Limb (tissue), 2 donors: ENCODE measurements around the gene GLS2.
A peak's percentile ranks its signal among the peaks of the same experiment; 100 is the strongest.
"Not testable (repeated sequence)": the region's sequence is repeated elsewhere in the genome, so short reads cannot be mapped to it uniquely, and the experiment has no call there.

Experiments used
- DNase-seq, 2 donors: peaks; one replicate each; pipeline ENCODE4 v3.0.0-alpha.2; 2016; ENCODE audit errors: extremely low spot score in 2 of 2

The GLS2 gene

DNA sequence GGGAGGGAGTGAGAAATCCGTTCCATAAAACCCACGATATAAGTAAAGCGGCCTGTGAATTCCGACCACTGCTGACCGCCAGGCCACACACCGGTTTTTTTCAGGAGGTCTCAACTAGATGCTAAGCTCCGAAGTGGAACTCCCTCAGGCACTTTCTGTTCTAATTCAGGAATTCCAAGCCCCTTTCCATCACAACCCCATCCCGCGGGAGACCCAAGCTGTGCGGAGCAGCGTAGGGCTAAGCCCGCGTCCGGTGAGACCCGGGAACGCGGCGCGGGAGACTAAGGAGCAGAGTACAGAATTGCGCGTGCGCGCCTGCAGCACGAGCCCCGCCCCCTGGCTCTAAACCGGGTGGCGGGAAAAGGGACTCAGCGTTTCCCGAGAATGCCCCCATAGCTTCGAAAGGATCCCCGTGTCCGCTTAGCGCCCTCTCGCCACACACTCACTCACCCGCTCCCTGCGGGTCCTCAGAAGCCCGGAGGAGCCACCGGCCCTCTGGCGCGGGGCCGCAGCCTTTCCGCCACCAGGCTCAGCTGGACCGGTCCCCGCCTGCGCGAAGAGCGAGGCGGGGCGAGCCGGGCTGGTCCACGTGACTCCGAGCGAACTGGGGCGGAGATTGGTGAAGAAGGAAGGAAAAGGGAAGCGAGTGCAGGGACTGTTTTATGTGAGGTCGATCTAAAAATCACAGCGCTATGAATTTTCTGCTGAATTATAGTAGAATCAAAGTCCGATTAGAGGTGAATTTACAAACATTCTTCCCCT is 38.9 kb downstream of the GLS2 start, which contains the start of gene TIMELESS:
TSS of gene TIMELESS (minus strand) at position 567 of the 762 bp plus-strand sequence. CDS start 15,256 bp downstream, outside the sequence.
- peak; percentile 93 for DNase-seq

DNA sequence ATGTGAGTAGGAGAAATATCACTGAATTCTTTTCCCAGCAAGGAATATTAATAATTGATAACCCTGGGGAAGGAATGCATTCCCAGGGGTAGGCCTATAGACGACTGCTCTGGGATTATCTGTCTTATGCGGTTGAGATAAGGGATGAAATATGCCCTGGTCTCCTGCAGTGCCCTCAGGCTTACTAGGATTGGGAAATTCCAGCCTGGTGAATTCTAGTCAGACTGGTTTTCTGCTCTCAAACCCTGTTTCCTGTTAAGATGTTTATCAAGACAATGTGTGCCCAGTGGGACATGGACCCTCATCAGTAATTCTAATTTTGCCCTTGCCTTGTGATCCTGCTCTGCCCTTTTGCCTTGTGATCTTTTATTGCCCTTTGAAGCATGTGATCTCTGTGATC is 44.8 kb downstream of the GLS2 start:
- not testable (repeated sequence) for DNase-seq

DNA sequence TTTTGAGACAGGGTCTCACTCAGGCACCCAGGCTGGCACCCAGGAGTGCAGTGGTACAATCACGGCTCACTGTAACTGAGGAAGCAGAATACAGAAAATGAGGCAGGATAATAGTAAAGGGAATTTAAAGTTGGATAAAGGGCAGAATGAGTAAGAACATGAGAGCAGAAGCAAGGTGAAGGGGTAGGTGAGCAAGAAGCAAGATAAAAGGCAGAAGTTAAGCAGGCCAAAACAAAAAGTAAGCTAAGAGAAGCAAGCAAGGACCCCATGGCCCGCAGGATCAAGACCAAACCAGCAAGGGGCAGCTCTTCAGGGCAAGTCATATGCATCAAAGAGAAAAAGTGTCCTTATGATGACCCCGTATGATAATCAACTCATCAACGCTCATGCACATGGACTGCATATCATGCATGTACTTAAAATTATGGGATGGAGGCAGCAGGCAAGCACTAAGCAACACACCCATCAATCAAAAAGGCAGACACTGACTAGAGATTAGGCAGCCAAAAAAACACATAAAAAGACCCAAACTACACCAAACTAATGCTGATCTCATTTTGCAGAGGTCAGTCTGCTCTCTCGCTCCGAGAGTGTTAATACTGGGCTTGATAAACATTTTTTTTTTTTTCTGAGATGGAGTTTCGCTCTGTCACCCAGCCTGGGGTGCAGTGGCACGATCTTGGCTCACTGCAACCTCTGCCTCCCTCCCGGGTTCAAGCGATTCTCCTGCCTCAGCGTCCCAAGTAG is 50.4 kb downstream of the GLS2 start:
- no peak for DNase-seq

DNA sequence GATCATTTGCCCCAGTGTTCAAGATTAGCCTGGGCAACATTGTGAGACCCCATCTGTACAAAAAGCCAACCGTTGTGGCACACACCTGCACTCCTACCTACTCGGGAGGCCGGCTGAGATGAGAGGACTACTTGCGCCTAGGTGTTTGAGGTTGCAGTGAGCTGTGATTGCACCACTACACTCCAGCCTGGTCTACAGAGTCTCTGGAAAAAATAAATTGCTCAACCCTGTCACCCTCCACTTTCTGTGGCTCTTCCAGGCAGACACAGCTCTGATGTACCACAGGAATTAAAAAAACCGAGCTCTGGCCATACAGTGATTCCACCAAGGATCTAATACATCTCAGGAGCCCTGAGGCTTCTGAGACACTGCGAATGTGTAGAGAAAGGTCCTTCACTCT is 53.1 kb downstream of the GLS2 start:
- DNase-seq, result no peak

DNA sequence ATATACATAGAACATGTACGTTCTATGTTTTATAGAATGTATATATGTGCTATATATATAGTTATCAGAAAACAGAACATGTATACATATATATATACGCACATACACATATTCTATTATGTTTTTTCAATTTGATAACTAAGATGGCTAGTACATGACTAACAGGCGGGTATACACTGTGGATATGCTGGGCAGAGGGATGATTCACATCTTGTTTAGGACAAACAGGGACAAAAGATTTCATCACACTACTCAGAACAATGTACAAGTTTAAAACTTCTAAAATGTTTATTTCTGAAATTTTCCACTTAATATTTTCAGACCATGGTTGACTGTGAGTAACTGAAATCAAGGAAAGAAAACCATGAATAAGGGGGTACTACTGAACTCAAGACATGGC is 56.1 kb downstream of the GLS2 start:
- no peak for DNase-seq

DNA sequence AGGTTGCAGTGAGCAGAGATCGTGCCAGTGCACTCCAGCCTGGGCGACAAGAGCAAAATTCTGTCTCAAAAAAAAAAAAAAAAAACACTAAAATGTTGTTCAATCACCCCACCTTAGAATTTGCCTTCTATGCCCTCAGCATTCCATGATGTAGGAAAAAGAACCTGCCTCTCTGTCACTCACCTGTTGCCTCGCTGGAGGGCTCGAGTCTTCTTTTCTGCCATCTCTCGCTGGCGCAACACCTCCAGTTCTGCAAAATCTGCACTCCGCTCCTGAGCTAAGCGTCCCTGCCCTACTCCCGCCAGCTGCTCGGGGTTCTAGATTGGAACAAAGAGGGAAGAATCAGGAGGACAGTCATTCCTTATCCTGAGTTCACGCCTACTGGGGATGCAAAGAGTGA is 56.7 kb downstream of the GLS2 start:
- no peak for DNase-seq

DNA sequence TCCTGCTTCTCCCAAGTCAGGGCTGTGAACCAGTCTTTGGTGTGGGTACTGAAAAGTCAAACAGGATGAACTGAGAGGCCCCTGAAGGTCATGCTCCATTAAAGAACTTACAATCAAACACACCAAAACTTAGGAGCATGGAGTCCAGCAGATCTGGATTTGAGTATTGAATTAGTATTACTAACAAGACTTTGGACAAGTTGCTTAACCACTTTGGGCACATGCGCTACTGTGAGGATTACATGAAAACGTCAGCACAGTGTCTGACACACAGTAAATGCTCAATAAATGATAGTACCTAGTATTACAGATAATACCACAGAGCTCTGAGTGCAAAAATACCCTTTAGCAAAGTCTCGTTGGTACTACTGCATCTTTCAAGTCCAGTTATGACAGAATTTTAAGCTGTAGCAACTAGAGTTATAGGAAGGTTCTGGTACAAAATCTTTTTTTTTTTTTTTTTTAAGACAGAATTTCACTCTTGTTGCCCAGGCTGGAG is 62.0 kb downstream of the GLS2 start:
- no peak for DNase-seq

DNA sequence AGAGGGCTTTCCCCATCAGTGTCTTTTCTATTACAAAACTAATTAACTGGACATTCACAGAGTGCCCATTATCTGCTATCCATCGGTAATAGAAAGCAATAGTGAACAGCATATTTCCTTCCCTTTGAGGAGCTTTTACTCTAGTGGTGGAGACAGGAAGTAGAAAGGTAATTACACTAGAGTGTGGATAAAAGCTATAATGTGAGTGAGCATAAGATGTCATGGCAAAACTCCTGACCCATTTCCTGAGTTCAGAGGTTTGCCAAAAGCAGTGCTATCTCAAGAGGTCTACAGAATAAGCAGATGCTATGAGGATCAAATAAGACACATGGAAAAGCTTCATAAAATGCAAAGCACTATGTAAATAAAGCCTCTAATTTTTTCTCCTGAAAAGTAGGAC is 62.8 kb downstream of the GLS2 start:
- no peak for DNase-seq
